HG03575 (cell line): ENCODE results near the gene KRTAP10-10.
"Not testable (repeated sequence)": the region's sequence is repeated elsewhere in the genome, so short reads cannot be mapped to it uniquely, and the experiment has no call there.

Source experiments
- ATAC-seq: cut with Tn5 transposase; IDR thresholded peaks from one replicate; pipeline ENCODE4 v1.9.1; 2021; ENCODE audit not compliant: unreplicated experiment, insufficient number of reproducible peaks, low FRiP score; ENCODE audit errors: extremely low read depth

The KRTAP10-10 gene

GRCh38 chr21:44637018-44637850 lies at the start of gene KRTAP10-10:
Gene KRTAP10-10, plus strand, starts transcription at chr21:44637356. Its CDS starts 62 bp downstream, at chr21:44637418.
- no peak for ATAC-seq

GRCh38 chr21:44589094-44589493 lies 48.1 kb upstream of the KRTAP10-10 start:
- no peak for ATAC-seq

- ATAC-seq, result no peak
Observed at GRCh38 chr21:44589586-44590305, 47.4 kb upstream of the KRTAP10-10 start.

- no peak for ATAC-seq
Observed at GRCh38 chr21:44590311-44590721, 46.8 kb upstream of the KRTAP10-10 start.

GRCh38 chr21:44590897-44591800 lies 46.0 kb upstream of the KRTAP10-10 start:
- not testable (repeated sequence) for ATAC-seq

- not testable (repeated sequence) for ATAC-seq
Observed at GRCh38 chr21:44591801-44592130, 45.4 kb upstream of the KRTAP10-10 start.

- ATAC-seq, result no peak
Observed at GRCh38 chr21:44592446-44593311, 44.5 kb upstream of the KRTAP10-10 start, which contains the start of gene KRTAP10-6. Gene KRTAP10-6, minus strand, starts transcription at chr21:44592505. Its CDS starts 21 bp downstream, at chr21:44592484.

GRCh38 chr21:44593598-44594405 lies 43.4 kb upstream of the KRTAP10-10 start:
- no peak for ATAC-seq

- no peak for ATAC-seq
Observed at GRCh38 chr21:44594406-44594916, 42.7 kb upstream of the KRTAP10-10 start.

- no peak for ATAC-seq
Observed at GRCh38 chr21:44595524-44595923, 41.6 kb upstream of the KRTAP10-10 start.

- no peak for ATAC-seq
Observed at GRCh38 chr21:44596068-44596725, 41.0 kb upstream of the KRTAP10-10 start.

- ATAC-seq, result no peak
Observed at GRCh38 chr21:44598061-44598460, 39.1 kb upstream of the KRTAP10-10 start.

- ATAC-seq, result no peak
Observed at GRCh38 chr21:44599264-44600029, 37.7 kb upstream of the KRTAP10-10 start.

GRCh38 chr21:44600118-44600978 lies 36.8 kb upstream of the KRTAP10-10 start, which contains the start of gene KRTAP10-7:
Gene KRTAP10-7, plus strand, starts transcription at chr21:44600597. Its CDS starts 25 bp downstream, at chr21:44600622.
- not testable (repeated sequence) for ATAC-seq

- ATAC-seq, result not testable (repeated sequence)
Observed at GRCh38 chr21:44601091-44601490, 36.1 kb upstream of the KRTAP10-10 start.
